Dendritic cell treated with granulocyte-macrophage colony-stimulating factor and Interleukin-4, amounts not matched to agents 40 ng/mL and 50 ng/mL, for 4 days (primary cell): ENCODE measurements around the gene PDZRN3.
"Not testable (repeated sequence)": the region's sequence is repeated elsewhere in the genome, so short reads cannot be mapped to it uniquely, and the experiment has no call there.

Experiments used
- H3K27ac Mint-ChIP-seq: one replicate; pipeline ENCODE4 v1.8.0; 2022; ENCODE audit warnings: mild to moderate bottlenecking, mixed read lengths
- H3K27me3 Mint-ChIP-seq: one replicate; pipeline ENCODE4 v1.8.0; 2022; ENCODE audit warnings: mild to moderate bottlenecking, mixed read lengths
- H3K36me3 Mint-ChIP-seq: one replicate; pipeline ENCODE4 v1.8.0; 2022; ENCODE audit warnings: low read depth, mixed read lengths
- H3K4me1 Mint-ChIP-seq: one replicate; pipeline ENCODE4 v1.8.0; 2022; ENCODE audit warnings: low read depth, mixed read lengths
- H3K4me3 Mint-ChIP-seq: one replicate; pipeline ENCODE4 v1.8.0; 2022; ENCODE audit warnings: mild to moderate bottlenecking, moderate library complexity, mixed read lengths
- H3K9me3 Mint-ChIP-seq: one replicate; pipeline ENCODE4 v1.8.0; 2022; ENCODE audit warnings: mixed read lengths
- intact Hi-C: fragments of 100-400 bp; cut with micrococcal nuclease; formaldehyde crosslinking; loops from one replicate; pipeline ENCODE4 v1.15.0; 2022

PDZRN3 gene

DNA sequence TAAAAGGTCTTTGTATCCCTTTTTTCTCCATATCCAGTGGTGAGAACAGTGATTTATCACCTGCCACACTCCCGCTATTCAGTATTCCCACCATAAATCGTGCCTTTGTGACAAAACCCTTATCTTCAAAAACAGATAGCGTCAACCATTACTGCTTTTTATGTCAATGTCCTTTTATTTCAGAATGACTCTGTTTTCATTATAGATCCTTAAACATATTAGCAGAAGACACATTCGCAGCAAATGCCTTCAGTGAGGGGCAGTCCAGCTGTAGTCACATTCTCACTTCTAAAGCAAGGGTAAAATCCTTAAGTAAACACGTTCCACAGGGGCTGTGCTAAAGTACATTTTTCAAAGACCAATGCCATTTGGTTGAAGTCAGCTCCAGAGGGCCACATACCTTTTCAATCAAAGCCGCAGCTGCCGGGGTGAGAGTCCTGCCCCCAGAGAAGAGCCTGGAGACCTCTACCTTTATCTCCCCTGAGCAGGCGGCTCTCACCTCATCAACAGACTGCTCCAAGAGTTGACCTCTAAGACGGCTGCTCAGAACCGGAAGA is 53.4 kb downstream of the PDZRN3 start:
- no peaks in the 10 kb centered on the region for H3K9me3 Mint-ChIP-seq
- H3K36me3 Mint-ChIP-seq, result no peaks in the 10 kb centered on the region
- no peak overlapping the region for H3K4me3 Mint-ChIP-seq
- no peak overlapping the region for H3K27ac Mint-ChIP-seq
- H3K27me3 Mint-ChIP-seq, result peaks cover 20% of the 10 kb centered on the region
- intact Hi-C loops, result no loop called here
- H3K4me1 Mint-ChIP-seq, result no peaks in the 10 kb centered on the region

DNA sequence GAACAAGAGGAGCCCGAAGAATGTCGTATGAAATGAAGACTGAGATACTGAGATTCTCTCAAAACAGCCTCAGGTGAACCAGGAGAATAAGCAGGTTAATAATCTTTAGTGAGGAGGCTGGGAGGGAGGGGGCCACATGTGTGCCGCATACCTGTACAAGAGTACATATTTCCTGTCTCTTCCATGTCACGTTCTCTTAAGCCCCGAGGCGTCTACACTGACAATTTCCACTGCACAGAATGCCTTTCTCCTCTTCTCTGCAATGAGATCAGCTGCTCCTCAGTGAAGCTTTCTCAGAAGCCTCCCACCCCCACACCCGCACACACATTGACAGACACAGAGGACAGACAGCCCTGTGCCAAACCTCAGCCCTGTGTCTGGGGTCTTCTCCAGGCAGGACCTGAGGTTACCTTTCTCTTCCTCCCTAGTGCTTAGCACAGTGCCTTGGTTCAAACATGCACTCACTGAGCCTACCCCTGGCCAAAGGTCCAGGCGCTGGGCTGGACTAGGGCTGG is 55.4 kb downstream of the PDZRN3 start:
- Mint-ChIP-seq H3K4me3 (no peak overlapping the region), H3K4me1 (no peaks in the 10 kb centered on the region), H3K27me3 (peaks cover 20% of the 10 kb centered on the region), H3K9me3 (no peaks in the 10 kb centered on the region), H3K36me3 (no peaks in the 10 kb centered on the region), H3K27ac (no peak overlapping the region)
- intact Hi-C loops, result no loop called here

DNA sequence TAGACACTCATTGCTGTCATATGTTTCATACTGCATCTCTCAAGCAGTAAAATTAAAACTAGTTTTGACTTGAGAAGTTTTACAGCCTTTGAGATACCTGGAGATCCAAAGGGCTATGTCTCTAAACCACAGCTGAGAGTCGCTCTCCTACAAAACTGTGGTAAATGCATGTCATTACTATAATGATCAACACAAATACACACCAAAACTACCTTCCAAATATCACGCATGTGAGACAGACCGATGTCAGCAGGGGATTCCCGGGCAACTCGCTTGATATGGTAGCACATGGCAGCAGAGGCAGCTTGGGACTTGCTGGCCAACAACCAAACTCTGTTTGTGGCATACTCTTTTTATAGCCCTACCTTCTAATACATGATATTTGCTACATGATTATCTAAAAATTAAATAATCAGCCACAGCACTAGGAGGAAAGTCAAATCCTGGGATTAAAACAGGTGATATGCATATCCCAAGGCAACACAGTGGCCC is 56.3 kb downstream of the PDZRN3 start:
- no peaks in the 10 kb centered on the region for H3K9me3 Mint-ChIP-seq
- H3K27ac Mint-ChIP-seq, result no peak overlapping the region
- peaks cover 20% of the 10 kb centered on the region for H3K27me3 Mint-ChIP-seq
- no peak overlapping the region for H3K4me3 Mint-ChIP-seq
- H3K4me1 Mint-ChIP-seq, result no peaks in the 10 kb centered on the region
- intact Hi-C loops, result no loop called here
- no peaks in the 10 kb centered on the region for H3K36me3 Mint-ChIP-seq

DNA sequence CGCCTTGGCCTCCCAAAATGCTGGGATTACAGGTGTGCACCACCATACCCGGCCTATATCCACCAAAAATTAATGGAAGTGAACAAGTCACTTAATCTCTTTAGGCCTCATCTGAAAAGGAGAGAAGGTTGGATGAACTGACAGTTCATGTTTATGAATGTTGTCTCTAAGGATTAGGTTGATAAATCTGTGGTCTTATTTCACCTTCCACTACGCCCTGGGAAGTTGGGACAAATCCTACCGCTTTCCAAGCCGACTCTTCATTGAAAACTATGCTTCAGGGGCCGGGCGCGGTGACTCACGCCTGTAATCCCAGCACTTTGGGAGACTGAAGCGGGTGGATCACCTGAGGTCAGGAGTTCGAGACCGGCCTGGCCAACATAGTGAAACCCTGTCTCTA is 59.4 kb downstream of the PDZRN3 start:
- H3K9me3 Mint-ChIP-seq, H3K27me3 Mint-ChIP-seq, H3K4me1 Mint-ChIP-seq, H3K27ac Mint-ChIP-seq, H3K36me3 Mint-ChIP-seq, H3K4me3 Mint-ChIP-seq, intact Hi-C loops: not testable (repeated sequence)

DNA sequence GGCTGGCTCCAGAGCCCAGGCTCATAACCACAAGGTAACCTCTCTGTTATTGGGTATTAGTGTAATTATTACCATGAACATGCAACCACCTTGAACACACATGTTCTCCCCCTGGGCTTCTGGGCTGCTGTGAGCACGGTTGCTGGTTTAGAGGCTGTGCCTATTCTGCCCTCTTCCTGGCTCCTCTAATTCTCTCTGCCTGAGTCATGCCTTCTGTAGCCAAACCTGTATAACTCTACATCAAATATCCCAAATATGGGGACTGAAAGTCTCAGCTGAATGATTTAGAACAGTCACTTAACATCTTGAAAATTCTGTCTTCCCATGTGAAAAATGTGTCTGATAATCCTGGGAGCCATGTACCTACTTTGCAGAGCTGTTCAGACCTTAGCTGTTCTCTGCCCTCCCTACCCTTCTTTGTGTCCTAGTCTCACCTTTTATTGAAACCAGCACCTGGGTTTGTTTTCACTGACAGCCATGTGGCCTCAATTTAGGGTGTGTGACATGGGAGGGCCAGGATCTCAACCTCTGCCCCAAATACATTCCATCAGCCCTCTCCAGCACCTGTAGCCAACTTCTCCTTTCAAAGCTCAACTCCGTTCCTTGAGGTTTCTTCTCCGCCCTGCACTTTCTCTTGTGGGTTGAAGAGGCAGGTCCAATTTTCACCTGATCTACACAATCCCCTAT is 60.7 kb downstream of the PDZRN3 start:
- Mint-ChIP-seq H3K36me3 (no peaks in the 10 kb centered on the region), H3K4me1 (no peaks in the 10 kb centered on the region), H3K27ac (no peak overlapping the region), H3K27me3 (peaks cover 2% of the 10 kb centered on the region), H3K4me3 (no peak overlapping the region), H3K9me3 (no peaks in the 10 kb centered on the region)
- intact Hi-C loops, result no loop called here

DNA sequence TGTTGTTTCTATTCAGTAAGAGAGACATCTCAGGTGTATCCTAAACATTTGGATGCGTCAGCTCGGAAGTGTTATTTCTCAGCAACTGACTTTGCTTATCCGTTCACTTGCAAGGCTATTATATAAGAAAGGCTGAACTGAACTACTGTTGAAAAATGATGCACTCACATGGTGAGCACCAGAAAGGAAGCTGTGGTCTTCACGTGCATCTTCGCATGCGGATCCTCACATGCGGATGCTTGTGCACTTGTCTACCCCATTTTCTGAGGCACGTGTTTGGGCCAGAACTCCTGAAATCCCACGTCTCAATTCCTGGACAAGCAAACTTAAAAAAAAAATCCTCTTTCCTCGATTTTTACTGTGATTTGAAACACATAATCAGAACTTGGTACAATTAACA is 63.2 kb downstream of the PDZRN3 start:
- Mint-ChIP-seq H3K27me3 (no peaks in the 10 kb centered on the region), H3K4me1 (no peaks in the 10 kb centered on the region), H3K4me3 (no peak overlapping the region), H3K9me3 (no peaks in the 10 kb centered on the region), H3K36me3 (no peaks in the 10 kb centered on the region), H3K27ac (no peak overlapping the region)
- intact Hi-C loops, result no loop called here

DNA sequence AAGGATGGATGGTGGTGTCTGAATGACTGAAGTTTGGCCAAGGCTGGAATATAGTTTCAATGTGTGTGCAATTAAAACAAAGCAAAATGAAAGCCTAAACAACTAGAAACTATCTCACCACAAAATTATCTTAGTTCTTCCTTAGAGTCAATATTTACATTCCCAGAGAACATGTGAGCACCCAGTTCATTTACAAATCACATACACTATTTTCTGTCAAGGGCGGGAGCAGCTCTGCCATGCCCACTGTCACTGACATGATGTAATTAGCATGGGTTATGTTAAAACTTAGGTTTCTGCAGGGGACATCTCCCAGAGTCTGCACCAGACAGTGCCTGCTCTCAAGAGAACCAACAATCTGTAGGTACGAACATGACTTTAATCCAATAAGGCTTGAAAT is 65.0 kb downstream of the PDZRN3 start:
- no peak overlapping the region for H3K27ac Mint-ChIP-seq
- H3K4me3 Mint-ChIP-seq, result no peak overlapping the region
- H3K36me3 Mint-ChIP-seq, result no peaks in the 10 kb centered on the region
- intact Hi-C loops, result no loop called here
- H3K9me3 Mint-ChIP-seq, result no peaks in the 10 kb centered on the region
- no peaks in the 10 kb centered on the region for H3K4me1 Mint-ChIP-seq
- H3K27me3 Mint-ChIP-seq, result no peaks in the 10 kb centered on the region

DNA sequence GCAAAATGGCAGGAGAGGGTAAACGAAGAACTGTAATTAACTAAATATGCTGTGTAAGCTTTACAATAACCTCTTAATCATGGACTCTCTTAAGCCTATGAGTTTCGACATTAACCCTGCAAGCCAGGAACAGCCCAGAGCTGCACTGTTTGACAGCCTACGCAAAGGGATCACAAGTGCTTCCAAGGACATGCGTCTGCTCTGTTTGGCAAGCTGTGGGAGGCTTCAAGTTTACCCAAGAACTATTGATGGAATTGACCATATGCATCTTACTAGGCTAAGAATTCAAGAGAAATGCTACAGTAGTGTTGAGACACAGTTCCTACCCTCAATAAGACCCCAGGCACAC is 66.0 kb downstream of the PDZRN3 start:
- intact Hi-C loops, result no loop called here
- Mint-ChIP-seq H3K4me3 (no peak overlapping the region), H3K27ac (no peak overlapping the region), H3K9me3 (no peaks in the 10 kb centered on the region), H3K27me3 (no peaks in the 10 kb centered on the region), H3K4me1 (no peaks in the 10 kb centered on the region), H3K36me3 (no peaks in the 10 kb centered on the region)

DNA sequence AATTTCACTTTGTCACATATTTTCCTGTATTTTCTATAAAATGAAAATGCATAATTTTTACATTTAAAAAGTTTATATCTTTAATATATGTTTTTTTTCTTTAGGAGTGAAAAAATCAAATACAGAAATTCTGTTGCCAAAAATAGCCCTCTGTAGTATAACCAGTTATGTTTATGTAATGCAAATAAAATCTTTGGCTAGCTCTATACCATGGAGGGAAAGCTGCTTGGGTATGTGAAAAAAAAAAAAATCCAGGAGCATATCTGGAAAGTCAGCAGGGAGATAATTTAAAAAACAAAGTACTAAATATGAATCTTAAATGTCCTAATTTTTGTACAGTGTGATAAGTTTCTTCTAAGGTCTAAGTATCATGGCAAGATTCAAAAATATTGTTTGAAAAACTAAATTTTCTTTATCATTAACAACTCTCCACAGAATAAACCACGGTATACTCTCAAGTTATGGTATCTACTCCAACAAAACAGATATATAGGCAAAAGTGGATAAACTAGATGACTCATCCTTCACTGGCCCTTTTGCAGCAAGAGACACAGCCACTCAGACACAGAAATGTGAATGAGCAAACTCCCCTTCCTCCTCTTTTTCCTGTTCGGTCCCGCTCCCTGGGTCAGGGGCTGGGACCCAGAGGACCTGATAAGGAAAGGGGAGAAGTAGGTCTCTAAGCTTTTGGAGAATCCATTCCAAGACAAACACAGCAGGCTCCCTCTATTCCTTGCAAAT is 66.6 kb downstream of the PDZRN3 start:
- intact Hi-C loops, result no loop called here
- H3K4me1 Mint-ChIP-seq, result no peaks in the 10 kb centered on the region
- H3K9me3 Mint-ChIP-seq, result no peaks in the 10 kb centered on the region
- H3K27me3 Mint-ChIP-seq, result no peaks in the 10 kb centered on the region
- H3K36me3 Mint-ChIP-seq, result no peaks in the 10 kb centered on the region
- no peak overlapping the region for H3K27ac Mint-ChIP-seq
- H3K4me3 Mint-ChIP-seq, result no peak overlapping the region

DNA sequence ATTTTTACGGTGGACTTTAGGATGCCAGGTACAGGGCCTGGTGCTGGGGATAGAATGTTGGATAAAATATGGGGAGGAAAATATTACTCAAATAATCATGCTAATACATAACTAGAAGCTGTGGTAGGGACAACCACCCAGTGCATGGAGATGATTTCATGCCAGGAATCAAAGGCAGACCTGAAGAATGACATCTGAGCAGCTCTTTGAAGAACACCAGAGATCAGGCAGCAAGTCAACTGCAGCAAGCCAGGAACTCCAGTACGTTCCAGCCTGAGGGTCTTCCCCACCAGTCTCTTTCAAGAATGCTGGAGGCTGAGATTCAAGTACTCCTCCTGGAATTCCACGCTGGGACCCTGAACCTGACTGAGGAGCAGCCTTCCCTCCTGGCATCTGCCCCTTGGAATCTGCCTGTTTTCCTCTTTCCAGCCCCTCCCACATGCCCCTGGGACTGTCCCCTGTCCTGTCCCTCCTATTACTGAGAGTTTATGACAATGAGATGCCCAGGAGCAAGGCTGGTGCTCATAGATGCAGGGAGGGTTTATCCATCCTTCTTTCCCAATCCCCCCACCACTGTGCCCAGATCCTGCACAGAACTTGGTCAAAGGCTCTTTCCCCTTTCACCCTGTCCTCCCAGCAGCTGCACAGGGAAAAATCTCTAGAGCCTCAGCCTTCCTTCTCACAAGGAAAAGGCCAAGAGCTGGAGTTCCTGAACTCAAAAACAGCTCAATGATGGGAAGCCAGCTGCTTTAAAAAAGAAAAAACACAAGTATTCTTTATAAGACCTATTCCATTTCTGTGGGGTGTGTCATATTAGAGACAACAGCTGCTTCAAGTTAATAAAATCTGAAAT is 68.0 kb downstream of the PDZRN3 start:
- no peak overlapping the region for H3K4me3 Mint-ChIP-seq
- no peaks in the 10 kb centered on the region for H3K9me3 Mint-ChIP-seq
- intact Hi-C loops, result no loop called here
- no peaks in the 10 kb centered on the region for H3K27me3 Mint-ChIP-seq
- H3K27ac Mint-ChIP-seq, result no peak overlapping the region
- no peaks in the 10 kb centered on the region for H3K4me1 Mint-ChIP-seq
- no peaks in the 10 kb centered on the region for H3K36me3 Mint-ChIP-seq

DNA sequence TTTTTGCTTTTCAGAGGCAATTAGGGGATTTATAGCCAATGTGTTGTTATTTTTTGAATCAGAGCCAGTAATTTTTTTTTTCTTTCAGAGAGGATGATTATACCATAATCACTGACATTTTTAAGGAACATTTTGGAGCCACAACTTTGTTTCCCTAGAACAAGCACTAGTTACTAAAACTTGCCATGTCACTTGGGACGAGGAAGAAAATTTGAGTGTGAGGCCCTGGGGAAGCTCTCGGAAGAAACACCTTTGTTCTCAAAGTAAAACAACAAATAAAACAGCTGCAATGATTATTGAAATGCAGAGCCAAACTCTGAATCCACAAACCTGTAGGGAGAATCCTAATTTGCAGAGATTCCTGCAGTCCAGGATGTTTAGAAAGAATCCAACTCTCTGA is 69.7 kb downstream of the PDZRN3 start:
- Mint-ChIP-seq H3K4me3 (no peak overlapping the region), H3K27me3 (no peaks in the 10 kb centered on the region), H3K4me1 (no peaks in the 10 kb centered on the region), H3K36me3 (no peaks in the 10 kb centered on the region), H3K27ac (no peak overlapping the region), H3K9me3 (no peaks in the 10 kb centered on the region)
- intact Hi-C loops, result no loop called here

DNA sequence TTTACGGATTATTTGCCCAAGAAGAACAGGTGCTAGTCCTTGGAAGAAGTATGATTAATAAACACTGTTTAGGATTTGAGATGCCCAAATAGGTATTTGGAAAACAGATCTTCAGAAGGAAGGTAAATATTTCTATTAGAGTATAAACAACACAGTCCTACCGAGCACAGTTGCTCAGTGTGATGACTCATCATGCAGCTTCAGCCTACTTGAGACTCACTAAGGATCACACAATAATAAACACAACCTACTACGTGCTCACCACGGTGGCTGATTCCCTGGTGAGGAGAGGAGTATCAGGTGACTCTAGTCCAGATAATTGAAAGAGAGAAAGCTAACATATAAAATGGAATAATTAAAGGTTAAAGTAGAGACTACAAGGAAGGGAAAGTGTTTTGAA is 72.0 kb downstream of the PDZRN3 start:
- Mint-ChIP-seq H3K36me3 (no peaks in the 10 kb centered on the region), H3K4me1 (no peaks in the 10 kb centered on the region), H3K27ac (no peak overlapping the region), H3K27me3 (no peaks in the 10 kb centered on the region), H3K9me3 (no peaks in the 10 kb centered on the region), H3K4me3 (no peak overlapping the region)
- intact Hi-C loops, result no loop called here

DNA sequence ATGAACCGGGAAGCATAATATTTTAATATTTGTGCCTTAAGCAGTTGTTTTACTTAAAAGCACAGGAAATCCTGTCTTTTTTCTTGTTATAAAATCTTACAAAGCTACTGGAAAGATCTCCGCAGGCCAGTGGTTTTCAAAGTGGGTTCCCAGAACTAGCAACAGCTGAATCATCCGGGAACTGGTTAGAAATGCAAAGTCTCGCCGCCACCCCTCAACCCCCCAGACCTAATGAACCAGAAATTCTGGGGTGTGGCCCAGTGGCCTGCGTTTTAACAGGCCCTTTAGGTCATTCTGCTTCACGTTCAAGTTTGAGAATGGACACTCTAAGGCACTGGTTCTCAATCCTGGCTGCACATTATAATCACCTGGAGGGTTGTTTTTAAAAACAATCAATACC is 74.7 kb downstream of the PDZRN3 start:
- Mint-ChIP-seq H3K36me3 (no peaks in the 10 kb centered on the region), H3K9me3 (no peaks in the 10 kb centered on the region), H3K4me3 (no peak overlapping the region), H3K27me3 (no peaks in the 10 kb centered on the region), H3K27ac (no peak overlapping the region), H3K4me1 (no peaks in the 10 kb centered on the region)
- intact Hi-C loops, result no loop called here

DNA sequence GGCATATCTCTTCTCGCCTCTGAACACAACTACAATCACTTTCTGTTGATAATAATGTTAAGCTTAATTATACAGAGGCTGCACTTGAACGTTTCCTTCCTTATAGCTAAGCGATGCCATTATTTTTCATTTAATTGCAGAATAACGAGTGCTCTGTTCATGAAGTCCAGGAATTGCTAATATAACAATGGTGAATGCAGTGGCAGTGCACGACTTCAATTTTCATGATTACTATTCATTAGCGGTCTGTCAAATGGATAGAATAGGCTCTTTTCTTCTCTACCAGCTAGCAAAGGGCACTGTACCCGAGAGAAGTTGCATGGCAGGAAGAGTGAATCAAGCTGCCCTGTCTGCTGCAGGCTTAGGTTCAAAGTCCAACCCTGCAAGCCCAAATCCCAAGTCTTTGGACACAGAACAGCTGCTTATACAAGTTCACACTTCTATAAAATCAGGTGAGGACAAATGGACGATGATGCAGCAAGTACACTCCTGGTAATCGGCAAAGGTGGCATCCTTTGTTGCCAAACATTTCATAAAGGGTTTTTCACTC is 75.6 kb downstream of the PDZRN3 start:
- no peak overlapping the region for H3K4me3 Mint-ChIP-seq
- no peaks in the 10 kb centered on the region for H3K9me3 Mint-ChIP-seq
- H3K4me1 Mint-ChIP-seq, result no peaks in the 10 kb centered on the region
- no peaks in the 10 kb centered on the region for H3K27me3 Mint-ChIP-seq
- no peaks in the 10 kb centered on the region for H3K36me3 Mint-ChIP-seq
- no peak overlapping the region for H3K27ac Mint-ChIP-seq
- intact Hi-C loops, result no loop called here
